GM23248 (cell line): ENCODE measurements around the gene OPALIN. TPM values are rescaled to one million over a fixed set of nuclear protein-coding genes. Genes with fewer than 3 reads are reported as not detected.

Experiments used
- DNase-seq: peaks from one replicate; pipeline ENCODE4 v3.0.0-alpha.2; 2015
- H2AFZ ChIP-seq: fragments of 200-600 bp; sonication (generic); 2 replicates; pipeline ENCODE4 v1.6.1; 2016; ENCODE audit warnings: antibody characterized with exemption
- H3F3A ChIP-seq: fragments of 200-600 bp; sonication (generic); 2 replicates; pipeline ENCODE4 v1.6.1; 2016; ENCODE audit warnings: mild to moderate bottlenecking, antibody characterized with exemption, mixed run types; ENCODE audit not compliant: insufficient read depth
- H3K27ac ChIP-seq: fragments of 200-600 bp; sonication (generic); 2 replicates; pipeline ENCODE4 v1.5.1; 2016; ENCODE audit warnings: mild to moderate bottlenecking
- H3K27me3 ChIP-seq: fragments of 200-600 bp; sonication (generic); replicated peaks from 2 replicates; pipeline ENCODE4 v1.6.1; 2016; ENCODE audit warnings: mild to moderate bottlenecking; ENCODE audit not compliant: insufficient read depth
- H3K36me3 ChIP-seq: fragments of 200-600 bp; sonication (generic); 2 replicates; pipeline ENCODE4 v1.6.1; 2016; ENCODE audit warnings: low read depth, mild to moderate bottlenecking
- H3K4me1 ChIP-seq: fragments of 200-600 bp; sonication (generic); 2 replicates; pipeline ENCODE4 v1.6.1; 2016; ENCODE audit warnings: mild to moderate bottlenecking; ENCODE audit not compliant: insufficient read depth
- H3K4me2 ChIP-seq: fragments of 200-600 bp; sonication (generic); one replicate; pipeline ENCODE4 v1.6.1; 2016; ENCODE audit warnings: mild to moderate bottlenecking; ENCODE audit not compliant: unreplicated experiment
- H3K4me3 ChIP-seq: fragments of 200-600 bp; sonication (generic); 2 replicates; pipeline ENCODE4 v1.5.1; 2016; ENCODE audit warnings: mild to moderate bottlenecking
- H3K79me2 ChIP-seq: fragments of 200-600 bp; sonication (generic); 2 replicates; pipeline ENCODE4 v1.6.1; 2016; ENCODE audit warnings: mild to moderate bottlenecking; ENCODE audit not compliant: insufficient read depth
- H3K9ac ChIP-seq: fragments of 200-600 bp; sonication (generic); 2 replicates; pipeline ENCODE4 v1.6.1; 2016; ENCODE audit warnings: mild to moderate bottlenecking
- H3K9me2 ChIP-seq: fragments of 200-600 bp; sonication (generic); 2 replicates; pipeline ENCODE4 v1.6.1; 2016; ENCODE audit warnings: mixed run types, mild to moderate bottlenecking, moderate library complexity; ENCODE audit not compliant: insufficient read depth
- H3K9me3 ChIP-seq: fragments of 200-600 bp; sonication (generic); one replicate; pipeline ENCODE4 v1.6.1; 2017; ENCODE audit warnings: low read depth
- H4K20me1 ChIP-seq: fragments of 200-600 bp; sonication (generic); 2 replicates; pipeline ENCODE4 v1.6.0; 2016; ENCODE audit not compliant: insufficient read depth
- EZH2 ChIP-seq: fragments of 200-600 bp; sonication (generic); IDR thresholded peaks from 2 replicates; pipeline ENCODE4 v1.6.1; 2018; ENCODE audit warnings: antibody characterized with exemption, mild to moderate bottlenecking; ENCODE audit not compliant: insufficient read depth, poor library complexity, severe bottlenecking
- EZH2phosphoT487 ChIP-seq: fragments of 200-600 bp; sonication (generic); IDR thresholded peaks from 2 replicates; pipeline ENCODE4 v1.6.1; 2018; ENCODE audit warnings: antibody characterized with exemption, moderate library complexity, mild to moderate bottlenecking, low read depth; ENCODE audit not compliant: insufficient read depth
- WGBS, 2 experiments: methylation state at CpG; one replicate each; pipeline ENCODE4 v1.1.6; 2015 to 2017; ENCODE audit warnings: low lambda C conversion rate in 2 of 2, low coverage in 1 of 2; ENCODE audit errors: missing lambda C conversion rate in 2 of 2; 5-methylcytosine and 5-hydroxymethylcytosine counted together
- in situ Hi-C: fragments of 300-500 bp; cut with MboI; formaldehyde crosslinking; loops from 2 replicates; pipeline ENCODE4 v1.15.0; 2020
- polyA plus RNA-seq: library from polyadenylated mRNA; unstranded; fragments of >200 nt; fragmentation: Nextera tagmentation; extraction: Ambion mirVana; gene quantifications from 2 replicates; pipeline ENCODE4 v1.2.1, GENCODE V29; 2016
- total RNA-seq: library from RNA; depleted of rRNA; stranded (reverse); fragments of >200 nt; shearing (Covaris generic); gene quantifications from 2 replicates; pipeline ENCODE4 v1.2.3, GENCODE V29; 2014

Gene OPALIN
- total and polyA plus RNA-seq, 2 experiments from 2014 or later, result not detected

DNA sequence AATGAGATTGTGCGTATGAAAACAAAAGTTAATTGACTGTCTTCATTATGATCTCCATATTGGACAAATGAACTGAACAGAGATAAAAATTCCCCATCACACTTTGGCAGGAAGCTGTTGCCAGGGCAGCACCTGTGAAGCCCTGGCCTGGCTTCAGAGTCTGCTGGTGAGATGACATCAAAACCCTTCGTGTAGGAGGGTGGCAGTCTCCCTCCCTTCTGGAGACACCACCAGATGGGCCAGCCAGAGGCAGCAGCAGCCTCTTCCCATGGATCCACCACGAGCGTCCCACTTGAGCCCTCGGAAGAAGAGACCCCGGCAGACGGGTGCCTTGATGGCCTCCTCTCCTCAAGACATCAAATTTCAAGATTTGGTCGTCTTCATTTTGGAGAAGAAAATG, 54.6 kb downstream of the OPALIN start, which contains the start of gene DNTT:
Gene DNTT (plus strand): TSS at position 205 of the 400 bp plus-strand sequence. CDS start 64 bp downstream, at position 269.
- in situ Hi-C loops, result no loop called here
- no peak within 1 kb of the TSS for H3K9ac ChIP-seq
- H3K4me2 ChIP-seq, result no peak within 1 kb of the TSS
- DNase-seq, result no peak
- H3K4me3 ChIP-seq, result no peak within 1 kb of the TSS
- TF ChIP-seq EZH2 (no peak), EZH2phosphoT487 (no peak)
- no peak within 1 kb of the TSS for H2AFZ ChIP-seq
- H3K9me3 ChIP-seq, result no peaks in the 10 kb centered on the region
- no peaks in the 10 kb centered on the region for H3K4me1 ChIP-seq
- H3K27me3 ChIP-seq, result peaks cover 11% of the 10 kb centered on the region; the same call in 1 of the 2 replicates
- no peaks in the 10 kb centered on the region for H3K36me3 ChIP-seq
- no peaks in the 10 kb centered on the region for H3K79me2 ChIP-seq
- 40 to 42% methylated on average over 8 of the region's 8 CpGs for WGBS, 2 experiments
- no peaks in the 10 kb centered on the region for H4K20me1 ChIP-seq
- H3K9me2 ChIP-seq, result no peaks in the 10 kb centered on the region
- H3K27ac ChIP-seq, result no peak within 1 kb of the TSS
- H3F3A ChIP-seq, result no peaks in the 10 kb centered on the region

DNA sequence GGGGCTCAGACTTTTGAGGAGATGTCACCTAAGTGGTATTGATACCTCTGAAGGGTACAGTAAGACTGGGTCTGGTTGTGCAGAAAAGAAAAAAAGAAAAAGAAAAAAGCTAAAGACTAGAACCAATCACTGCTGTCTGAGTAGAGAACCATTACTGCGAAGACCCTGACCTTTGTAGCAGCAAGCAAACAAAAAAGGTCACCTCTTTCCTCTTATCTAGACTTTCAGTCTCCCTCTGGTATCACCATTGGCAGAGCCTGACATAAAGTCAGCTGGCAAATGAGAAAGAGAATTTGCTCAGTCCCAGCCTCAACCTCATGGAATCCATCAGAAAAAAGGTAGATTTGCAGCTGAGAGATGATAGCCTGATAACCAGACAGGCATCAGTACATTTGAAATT, 57.2 kb downstream of the OPALIN start:
- no peaks in the 10 kb centered on the region for H4K20me1 ChIP-seq
- H3K79me2 ChIP-seq, result no peaks in the 10 kb centered on the region
- no peak overlapping the region for H3K9ac ChIP-seq
- H2AFZ ChIP-seq, result no peak overlapping the region
- H3K27ac ChIP-seq, result no peak overlapping the region
- peaks cover 11% of the 10 kb centered on the region; the same call in 1 of the 2 replicates for H3K27me3 ChIP-seq
- no peak overlapping the region for H3K4me2 ChIP-seq
- H3K9me2 ChIP-seq, result no peaks in the 10 kb centered on the region
- H3K9me3 ChIP-seq, result no peaks in the 10 kb centered on the region
- WGBS, 2 experiments, result 0% methylated on average over 1 of the region's 1 CpG
- in situ Hi-C loops, result no loop called here
- no peak for DNase-seq
- TF ChIP-seq EZH2 (no peak), EZH2phosphoT487 (no peak)
- no peaks in the 10 kb centered on the region for H3K36me3 ChIP-seq
- no peaks in the 10 kb centered on the region for H3F3A ChIP-seq
- no peak overlapping the region for H3K4me3 ChIP-seq
- no peaks in the 10 kb centered on the region for H3K4me1 ChIP-seq

DNA sequence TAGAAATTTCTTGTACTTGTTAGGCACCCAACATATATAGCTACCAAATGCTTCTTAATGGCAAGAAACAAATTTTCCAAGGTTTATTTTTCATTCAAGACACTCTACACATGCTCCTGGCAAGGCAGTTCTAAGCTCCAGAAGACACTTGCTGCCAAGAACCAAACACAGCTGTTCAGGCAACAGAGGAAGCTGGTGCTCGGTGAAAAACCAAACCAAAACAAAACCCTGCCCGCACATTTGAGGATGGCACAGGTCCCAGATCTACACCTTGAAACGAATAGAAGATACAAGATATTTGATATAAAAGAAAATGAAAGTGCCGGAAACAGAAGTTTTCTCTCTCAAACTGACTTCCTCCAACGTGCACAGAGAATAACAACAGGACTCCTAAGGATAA, 59.4 kb downstream of the OPALIN start:
- H3K9ac ChIP-seq, result no peak overlapping the region
- in situ Hi-C loops, result loop anchor here (25.0 kb wide), 1 partner anchor 287 kb away; no protein-coding TSS in a partner anchor
- no peak overlapping the region for H3K27ac ChIP-seq
- H4K20me1 ChIP-seq, result no peaks in the 10 kb centered on the region
- H3K4me3 ChIP-seq, result no peak overlapping the region
- no peak for DNase-seq
- peaks cover 11% of the 10 kb centered on the region; the same call in 1 of the 2 replicates for H3K27me3 ChIP-seq
- H3K9me3 ChIP-seq, result no peaks in the 10 kb centered on the region
- no peak for TF ChIP-seq EZH2phosphoT487
- no peak for TF ChIP-seq EZH2
- no peaks in the 10 kb centered on the region for H3K9me2 ChIP-seq
- WGBS, 2 experiments, result 24 to 30% methylated on average over 5 of the region's 5 CpGs
- H3F3A ChIP-seq, result no peaks in the 10 kb centered on the region
- no peaks in the 10 kb centered on the region for H3K36me3 ChIP-seq
- no peaks in the 10 kb centered on the region for H3K4me1 ChIP-seq
- H3K79me2 ChIP-seq, result no peaks in the 10 kb centered on the region
- no peak overlapping the region for H2AFZ ChIP-seq
- no peak overlapping the region for H3K4me2 ChIP-seq

DNA sequence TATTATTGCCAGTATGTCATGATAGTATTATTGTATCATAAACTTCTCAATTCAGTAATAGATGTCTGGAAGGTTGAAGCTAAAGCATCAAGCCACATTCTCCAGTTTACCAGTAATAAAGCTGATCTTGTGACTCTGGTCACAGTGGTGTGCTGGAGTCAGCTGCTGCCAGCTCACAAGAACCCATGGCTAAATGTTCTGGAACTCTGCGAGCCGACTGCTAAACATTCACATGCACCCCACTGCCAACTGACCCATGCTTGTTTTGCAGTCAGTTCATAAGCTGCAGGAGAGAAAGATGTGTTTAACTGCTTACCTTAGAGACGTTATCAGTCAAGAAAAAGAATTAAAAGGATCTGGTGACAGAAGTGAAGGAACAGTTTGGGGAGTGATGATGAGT, 60.4 kb downstream of the OPALIN start:
- no peaks in the 10 kb centered on the region for H3F3A ChIP-seq
- H2AFZ ChIP-seq, result no peak overlapping the region
- no peaks in the 10 kb centered on the region for H3K79me2 ChIP-seq
- no peak overlapping the region for H3K9ac ChIP-seq
- no peaks in the 10 kb centered on the region for H3K4me1 ChIP-seq
- H3K9me3 ChIP-seq, result no peaks in the 10 kb centered on the region
- in situ Hi-C loops, result loop anchor here (25.0 kb wide), 1 partner anchor 286 kb away; no protein-coding TSS in a partner anchor
- H4K20me1 ChIP-seq, result no peaks in the 10 kb centered on the region
- no peak overlapping the region for H3K27ac ChIP-seq
- no peaks in the 10 kb centered on the region for H3K36me3 ChIP-seq
- DNase-seq, result no peak
- H3K27me3 ChIP-seq, result peaks cover 11% of the 10 kb centered on the region; the same call in 1 of the 2 replicates
- WGBS, 2 experiments, result 55 to 61% methylated on average over 3 of the region's 3 CpGs
- no peak overlapping the region for H3K4me3 ChIP-seq
- no peaks in the 10 kb centered on the region for H3K9me2 ChIP-seq
- H3K4me2 ChIP-seq, result no peak overlapping the region
- TF ChIP-seq EZH2phosphoT487, result no peak
- TF ChIP-seq EZH2, result no peak
